SK-N-SH (cell line): ENCODE data around the gene BICD2. TPM values are rescaled to one million over a fixed set of nuclear protein-coding genes. Genes with fewer than 3 reads are reported as not detected.

Source experiments
- CTCF ChIA-PET: fragments of 300-600, 350-600 bp; formaldehyde crosslinking; extraction: SDS; loops from one replicate; lab custom pipeline; 2021; lab: Yijun Ruan, JAX
- POLR2A ChIA-PET: fragments of 350-600 bp; sonication (Branson Sonifier 250); formaldehyde crosslinking; extraction: SDS; loops from one replicate; lab custom pipeline; 2020; ENCODE audit warnings: antibody characterized with exemption, inconsistent platforms; lab: Yijun Ruan, JAX
- DNase-seq: peaks from one replicate; pipeline ENCODE4 v3.0.0; 2012
- H2AFZ ChIP-seq: fragments of 200-600 bp; sonication (generic); 2 replicates; pipeline ENCODE4 v1.8.1; 2016; ENCODE audit warnings: antibody characterized with exemption, mild to moderate bottlenecking, low read depth
- H3F3A ChIP-seq: fragments of 200-600 bp; sonication (generic); replicated peaks from 2 replicates; pipeline ENCODE3; 2016; ENCODE audit warnings: antibody characterized with exemption, mild to moderate bottlenecking; ENCODE audit not compliant: insufficient read depth
- H3K27ac ChIP-seq, 2 experiments: fragments of 200-500 bp in 1 of 2; fragments of 200-600 bp in 1 of 2; sonication (Bioruptor generic) in 1 of 2; sonication (generic), shearing (Covaris generic) in 1 of 2; 2 replicates each; pipeline versions ENCODE4 v1.5.1 to v1.6.1; 2014 to 2016; ENCODE audit warnings: low read depth in 2 of 2, inconsistent platforms in 1 of 2, low read length in 1 of 2, mild to moderate bottlenecking in 1 of 2, mixed read lengths in 1 of 2
- H3K27me3 ChIP-seq: fragments of 200-600 bp; sonication (generic), shearing (Covaris generic); 2 replicates; pipeline ENCODE4 v1.6.1; 2016; ENCODE audit warnings: mixed run types; ENCODE audit not compliant: insufficient read depth
- H3K36me3 ChIP-seq, 2 experiments: fragments of 200-500 bp in 1 of 2; fragments of 200-600 bp in 1 of 2; sonication (Bioruptor generic) in 1 of 2; sonication (generic) in 1 of 2; replicated peaks in 1 of 2; 2 replicates each; pipeline versions ENCODE3 to v1.5.1; 2014 to 2016; ENCODE audit warnings: low read length in 1 of 2, mild to moderate bottlenecking in 1 of 2; ENCODE audit not compliant: insufficient read depth in 2 of 2, control insufficient read depth in 1 of 2
- H3K4me1 ChIP-seq, 2 experiments: fragments of 200-500 bp in 1 of 2; fragments of 200-600 bp in 1 of 2; sonication (Bioruptor generic) in 1 of 2; sonication (generic), shearing (Covaris generic) in 1 of 2; 2 replicates each; pipeline versions ENCODE4 v1.5.1 to v1.6.1; 2014 to 2016; ENCODE audit warnings: low read depth in 1 of 2, low read length in 1 of 2, mixed run types in 1 of 2; ENCODE audit not compliant: insufficient read depth in 2 of 2, control insufficient read depth in 1 of 2
- H3K4me2 ChIP-seq: fragments of 200-600 bp; sonication (generic), shearing (Covaris generic); 2 replicates; pipeline ENCODE4 v1.6.1; 2017; ENCODE audit warnings: mixed run types
- H3K4me3 ChIP-seq, 2 experiments: fragments of 200-500 bp in 1 of 2; fragments of 200-600 bp in 1 of 2; sonication (Bioruptor generic) in 1 of 2; sonication (generic), shearing (Covaris generic) in 1 of 2; 2 replicates each; pipeline versions ENCODE4 v1.5.1 to v1.8.1; 2014 to 2016; ENCODE audit warnings: low read depth in 2 of 2, inconsistent platforms in 1 of 2, low read length in 1 of 2, mild to moderate bottlenecking in 1 of 2, mixed read lengths in 1 of 2, moderate library complexity in 1 of 2
- H3K79me2 ChIP-seq: fragments of 200-600 bp; sonication (generic); 2 replicates; pipeline ENCODE4 v1.8.1; 2017; ENCODE audit warnings: mild to moderate bottlenecking; ENCODE audit not compliant: insufficient read depth
- H3K9ac ChIP-seq: fragments of 200-600 bp; sonication (generic); 2 replicates; pipeline ENCODE4 v1.6.1; 2017; ENCODE audit warnings: mixed run types
- H3K9me2 ChIP-seq: fragments of 200-600 bp; sonication (generic); 2 replicates; pipeline ENCODE4 v1.6.1; 2017; ENCODE audit warnings: mixed run types
- H3K9me3 ChIP-seq: fragments of 200-600 bp; sonication (generic); 2 replicates; pipeline ENCODE4 v1.6.1; 2017; ENCODE audit warnings: mixed run types, mild to moderate bottlenecking, moderate library complexity
- H4K20me1 ChIP-seq: fragments of 200-600 bp; sonication (generic); 2 replicates; pipeline ENCODE4 v1.6.1; 2017; ENCODE audit warnings: mild to moderate bottlenecking, mixed run types; ENCODE audit not compliant: insufficient read depth
- ELF1 ChIP-seq: IDR thresholded peaks from 2 replicates; pipeline ENCODE4 v1.4.0; 2012
- EP300 ChIP-seq, 2 experiments: IDR thresholded peaks; 2 replicates each; pipeline versions ENCODE4 v1.4.0 to v1.6.1; 2012; ENCODE audit warnings: borderline replicate concordance in 1 of 2, low read depth in 1 of 2, low read length in 1 of 2
- EZH2phosphoT487 ChIP-seq: fragments of 200-600 bp; sonication (generic); IDR thresholded peaks from 2 replicates; pipeline ENCODE4 v1.6.1; 2017; ENCODE audit warnings: low read depth, mixed run types, mild to moderate bottlenecking, antibody characterized with exemption, moderate library complexity, borderline replicate concordance
- FOSL2 ChIP-seq: IDR thresholded peaks from 2 replicates; pipeline ENCODE4 v1.4.0; 2012; ENCODE audit warnings: low read depth, mild to moderate bottlenecking, moderate library complexity, borderline replicate concordance
- FOXJ3 ChIP-seq: sonication (generic); formaldehyde crosslinking; IDR thresholded peaks from 2 replicates; pipeline ENCODE4 v1.5.1; 2020; ENCODE audit warnings: mild to moderate bottlenecking, missing genetic modification reagents
- FOXM1 ChIP-seq: IDR thresholded peaks from 2 replicates; pipeline ENCODE4 v1.4.0; 2012; ENCODE audit warnings: low read depth, mild to moderate bottlenecking
- GATA2 ChIP-seq: sonication (generic); formaldehyde crosslinking; IDR thresholded peaks from 2 replicates; pipeline ENCODE4 v1.5.0; 2020; ENCODE audit warnings: mild to moderate bottlenecking, missing genetic modification reagents
- MXI1 ChIP-seq: IDR thresholded peaks from 2 replicates; pipeline ENCODE4 v1.6.1; 2012; ENCODE audit warnings: mild to moderate bottlenecking, low read depth, low read length, improper control_type of control experiment
- POLR2AphosphoS5 ChIP-seq: IDR thresholded peaks from 2 replicates; pipeline ENCODE4 v1.6.1; 2012; ENCODE audit warnings: low read depth, low read length
- RCOR1 ChIP-seq: fragments of 150-350 bp; IDR thresholded peaks from 2 replicates; pipeline ENCODE4 v1.6.1; 2017; ENCODE audit warnings: antibody characterized with exemption, low read length
- SIN3A ChIP-seq: IDR thresholded peaks from 2 replicates; pipeline ENCODE4 v1.6.1; 2012; ENCODE audit warnings: low read depth, mild to moderate bottlenecking, low read length, moderate library complexity, borderline replicate concordance
- SMC3 ChIP-seq: IDR thresholded peaks from 2 replicates; pipeline ENCODE4 v1.6.1; 2012; ENCODE audit warnings: low read depth, low read length, improper control_type of control experiment
- TAF1 ChIP-seq: IDR thresholded peaks from 2 replicates; pipeline ENCODE4 v1.6.1; 2012; ENCODE audit warnings: low read depth, mild to moderate bottlenecking, low read length, moderate library complexity, borderline replicate concordance
- TCF12 ChIP-seq: IDR thresholded peaks from 2 replicates; pipeline ENCODE4 v1.4.0; 2012
- TEAD4 ChIP-seq: IDR thresholded peaks from 2 replicates; pipeline ENCODE4 v1.4.0; 2012; ENCODE audit warnings: mild to moderate bottlenecking, borderline replicate concordance; ENCODE audit not compliant: insufficient read depth
- WGBS: methylation state at CpG from one replicate; pipeline ENCODE4 v1.1.6; 2017; ENCODE audit warnings: low lambda C conversion rate; 5-methylcytosine and 5-hydroxymethylcytosine counted together
- polyA plus RNA-seq, 3 experiments: library from polyadenylated mRNA; depleted of rRNA; stranded (reverse); fragments of >200 nt; gene quantifications; 2 replicates each; pipeline ENCODE4 v1.2.3, GENCODE V29; 2012
- TF ChIP-seq, protein P1 (sequence below): fragments of 150-350 bp; IDR thresholded peaks from 2 replicates; pipeline ENCODE4 v1.6.1; 2017; ENCODE audit warnings: antibody characterized with exemption, low read length, low read depth, borderline replicate concordance
- TF ChIP-seq, protein P2 (sequence below): IDR thresholded peaks from 2 replicates; pipeline ENCODE4; 2012
- TF ChIP-seq, protein P3 (sequence below): IDR thresholded peaks from 2 replicates; pipeline ENCODE4 v1.4.0; 2012; ENCODE audit warnings: low read depth, borderline replicate concordance
- TF ChIP-seq, protein P4 (sequence below): fragments of 200-600 bp; sonication (generic); IDR thresholded peaks from 2 replicates; pipeline ENCODE4 v1.6.1; 2017; ENCODE audit warnings: antibody characterized with exemption, mild to moderate bottlenecking, moderate library complexity
- TF ChIP-seq, protein P5 (sequence below): fragments of 150-350 bp; IDR thresholded peaks from 2 replicates; pipeline ENCODE4 v1.6.1; 2016; ENCODE audit warnings: mild to moderate bottlenecking, low read depth, low read length

BICD2 gene
- polyA plus RNA-seq, 1 of the 3 experiments (the other 2 are of a cell fraction): 19.6 TPM

DNA sequence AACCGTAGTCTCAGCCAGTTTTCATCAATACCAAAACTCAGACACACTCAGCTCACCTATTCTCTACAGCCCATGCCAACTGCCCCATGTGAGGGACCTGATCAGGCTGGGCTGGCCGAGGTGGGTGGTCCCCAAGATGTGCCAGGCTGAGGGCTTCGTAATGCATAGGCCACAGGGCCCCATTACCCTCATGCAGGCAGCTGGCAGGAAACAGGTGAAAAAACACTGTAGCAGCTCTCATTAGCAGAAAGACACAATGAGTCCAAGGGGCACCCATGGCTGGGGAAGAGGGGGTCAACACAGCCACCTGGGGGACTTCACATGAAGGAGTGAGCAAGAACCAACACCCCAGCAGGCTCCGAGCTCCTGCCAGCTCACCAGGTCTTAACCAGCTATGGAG is 102.9 kb downstream of the BICD2 start:
- Histone ChIP-seq H3K9me3 (no peaks in the 10 kb centered on the region), H3K4me3 (no peak overlapping the region), H3K36me3 (peaks cover 3 to 28% of the 10 kb centered on the region in 2 experiments), H3K27me3 (no peaks in the 10 kb centered on the region), H3K9ac (no peak overlapping the region), H4K20me1 (peaks cover 44% of the 10 kb centered on the region), H3K4me1 (peaks cover 0 to 13% of the 10 kb centered on the region in 2 experiments; a peak in 2 of 4 replicates), H2AFZ (no peak overlapping the region), H3K79me2 (peaks cover 91% of the 10 kb centered on the region), H3K4me2 (no peak overlapping the region), H3K27ac (no peak overlapping the region), H3F3A (no peaks in the 10 kb centered on the region)
- POLR2A ChIA-PET: no interaction called here
- no peak for DNase-seq
- TF ChIP-seq FOXM1: no peak
- TF ChIP-seq GATA2 (CRISPR knock-in tag): no peak
- no peak for TF ChIP-seq SMC3
- TF ChIP-seq, protein P1, sequence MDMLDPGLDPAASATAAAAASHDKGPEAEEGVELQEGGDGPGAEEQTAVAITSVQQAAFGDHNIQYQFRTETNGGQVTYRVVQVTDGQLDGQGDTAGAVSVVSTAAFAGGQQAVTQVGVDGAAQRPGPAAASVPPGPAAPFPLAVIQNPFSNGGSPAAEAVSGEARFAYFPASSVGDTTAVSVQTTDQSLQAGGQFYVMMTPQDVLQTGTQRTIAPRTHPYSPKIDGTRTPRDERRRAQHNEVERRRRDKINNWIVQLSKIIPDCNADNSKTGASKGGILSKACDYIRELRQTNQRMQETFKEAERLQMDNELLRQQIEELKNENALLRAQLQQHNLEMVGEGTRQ: no peak
- no peak for TF ChIP-seq TAF1
- no peak for TF ChIP-seq EP300 (IDR thresholded peaks at IDR 0.05; ENCODE audit: borderline replicate concordance in 1 of 2, low read depth in 1 of 2, low read length in 1 of 2)
- no peak for TF ChIP-seq FOXJ3 (CRISPR knock-in tag)
- no peak for TF ChIP-seq SIN3A
- TF ChIP-seq, protein P2, sequence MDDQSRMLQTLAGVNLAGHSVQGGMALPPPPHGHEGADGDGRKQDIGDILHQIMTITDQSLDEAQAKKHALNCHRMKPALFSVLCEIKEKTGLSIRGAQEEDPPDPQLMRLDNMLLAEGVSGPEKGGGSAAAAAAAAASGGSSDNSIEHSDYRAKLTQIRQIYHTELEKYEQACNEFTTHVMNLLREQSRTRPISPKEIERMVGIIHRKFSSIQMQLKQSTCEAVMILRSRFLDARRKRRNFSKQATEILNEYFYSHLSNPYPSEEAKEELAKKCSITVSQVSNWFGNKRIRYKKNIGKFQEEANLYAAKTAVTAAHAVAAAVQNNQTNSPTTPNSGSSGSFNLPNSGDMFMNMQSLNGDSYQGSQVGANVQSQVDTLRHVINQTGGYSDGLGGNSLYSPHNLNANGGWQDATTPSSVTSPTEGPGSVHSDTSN: no peak
- no peak for TF ChIP-seq TCF12
- TF ChIP-seq FOSL2: no peak
- TF ChIP-seq MXI1: no peak
- no peak for TF ChIP-seq RCOR1
- no peak for TF ChIP-seq POLR2AphosphoS5
- TF ChIP-seq, protein P3, sequence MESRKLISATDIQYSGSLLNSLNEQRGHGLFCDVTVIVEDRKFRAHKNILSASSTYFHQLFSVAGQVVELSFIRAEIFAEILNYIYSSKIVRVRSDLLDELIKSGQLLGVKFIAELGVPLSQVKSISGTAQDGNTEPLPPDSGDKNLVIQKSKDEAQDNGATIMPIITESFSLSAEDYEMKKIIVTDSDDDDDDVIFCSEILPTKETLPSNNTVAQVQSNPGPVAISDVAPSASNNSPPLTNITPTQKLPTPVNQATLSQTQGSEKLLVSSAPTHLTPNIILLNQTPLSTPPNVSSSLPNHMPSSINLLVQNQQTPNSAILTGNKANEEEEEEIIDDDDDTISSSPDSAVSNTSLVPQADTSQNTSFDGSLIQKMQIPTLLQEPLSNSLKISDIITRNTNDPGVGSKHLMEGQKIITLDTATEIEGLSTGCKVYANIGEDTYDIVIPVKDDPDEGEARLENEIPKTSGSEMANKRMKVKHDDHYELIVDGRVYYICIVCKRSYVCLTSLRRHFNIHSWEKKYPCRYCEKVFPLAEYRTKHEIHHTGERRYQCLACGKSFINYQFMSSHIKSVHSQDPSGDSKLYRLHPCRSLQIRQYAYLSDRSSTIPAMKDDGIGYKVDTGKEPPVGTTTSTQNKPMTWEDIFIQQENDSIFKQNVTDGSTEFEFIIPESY: no peak
- TF ChIP-seq TEAD4: no peak
- no peak for TF ChIP-seq ELF1
- TF ChIP-seq EZH2phosphoT487: no peak
- TF ChIP-seq, protein P4, sequence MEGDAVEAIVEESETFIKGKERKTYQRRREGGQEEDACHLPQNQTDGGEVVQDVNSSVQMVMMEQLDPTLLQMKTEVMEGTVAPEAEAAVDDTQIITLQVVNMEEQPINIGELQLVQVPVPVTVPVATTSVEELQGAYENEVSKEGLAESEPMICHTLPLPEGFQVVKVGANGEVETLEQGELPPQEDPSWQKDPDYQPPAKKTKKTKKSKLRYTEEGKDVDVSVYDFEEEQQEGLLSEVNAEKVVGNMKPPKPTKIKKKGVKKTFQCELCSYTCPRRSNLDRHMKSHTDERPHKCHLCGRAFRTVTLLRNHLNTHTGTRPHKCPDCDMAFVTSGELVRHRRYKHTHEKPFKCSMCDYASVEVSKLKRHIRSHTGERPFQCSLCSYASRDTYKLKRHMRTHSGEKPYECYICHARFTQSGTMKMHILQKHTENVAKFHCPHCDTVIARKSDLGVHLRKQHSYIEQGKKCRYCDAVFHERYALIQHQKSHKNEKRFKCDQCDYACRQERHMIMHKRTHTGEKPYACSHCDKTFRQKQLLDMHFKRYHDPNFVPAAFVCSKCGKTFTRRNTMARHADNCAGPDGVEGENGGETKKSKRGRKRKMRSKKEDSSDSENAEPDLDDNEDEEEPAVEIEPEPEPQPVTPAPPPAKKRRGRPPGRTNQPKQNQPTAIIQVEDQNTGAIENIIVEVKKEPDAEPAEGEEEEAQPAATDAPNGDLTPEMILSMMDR: no peak
- TF ChIP-seq, protein P5, sequence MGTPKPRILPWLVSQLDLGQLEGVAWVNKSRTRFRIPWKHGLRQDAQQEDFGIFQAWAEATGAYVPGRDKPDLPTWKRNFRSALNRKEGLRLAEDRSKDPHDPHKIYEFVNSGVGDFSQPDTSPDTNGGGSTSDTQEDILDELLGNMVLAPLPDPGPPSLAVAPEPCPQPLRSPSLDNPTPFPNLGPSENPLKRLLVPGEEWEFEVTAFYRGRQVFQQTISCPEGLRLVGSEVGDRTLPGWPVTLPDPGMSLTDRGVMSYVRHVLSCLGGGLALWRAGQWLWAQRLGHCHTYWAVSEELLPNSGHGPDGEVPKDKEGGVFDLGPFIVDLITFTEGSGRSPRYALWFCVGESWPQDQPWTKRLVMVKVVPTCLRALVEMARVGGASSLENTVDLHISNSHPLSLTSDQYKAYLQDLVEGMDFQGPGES: no peak
- TF ChIP-seq, all 33 proteins: peak for 0
- whole genome bisulfite sequencing: 91% methylated on average over 4 of the region's 4 CpGs
- CTCF ChIA-PET: interaction anchor here (0.6 to 0.7 kb wide), 2 partner anchors 152 to 319 kb away, joined by 3 read pairs; no protein-coding TSS in a partner anchor
- H3K9me2 ChIP-seq: no peaks in the 10 kb centered on the region
